Measurements from ENCODE around the gene KIAA0586.

DNA sequence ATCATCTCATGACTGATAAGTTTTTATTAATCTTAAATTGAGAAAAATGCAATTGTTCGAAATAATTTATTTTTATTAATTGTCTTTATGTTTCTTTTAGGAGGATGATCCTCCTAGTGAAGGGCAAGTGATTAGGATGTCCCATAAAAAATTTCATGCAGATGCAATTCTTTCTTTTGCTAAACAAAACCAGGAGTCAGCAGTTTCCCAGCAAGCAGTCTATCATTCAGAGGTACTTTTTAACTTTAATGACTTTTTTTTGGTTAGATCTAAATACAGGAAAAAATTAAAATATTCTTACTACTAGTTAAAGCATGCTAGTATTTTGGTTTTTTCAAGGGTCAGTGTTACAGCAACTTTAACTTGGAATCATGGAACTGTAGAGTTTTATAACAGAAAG, 64.5 kb downstream of the KIAA0586 start:
- TF ChIP-seq POLR2A (IDR thresholded peaks at IDR 0.05; ENCODE audit: borderline replicate concordance, extremely low read depth, insufficient read depth, insufficient read length) (no peak), EZH2 (IDR thresholded peaks at IDR 0.05) (no peak), FOSL1 (IDR thresholded peaks at IDR 0.05; ENCODE audit: low read depth) (no peak), ZNF274 (IDR thresholded peaks at IDR 0.05; ENCODE audit: low read depth, low read length) (no peak), ZBTB33 (IDR thresholded peaks at IDR 0.05; ENCODE audit: extremely low read depth, insufficient replicate concordance, low read length) (no peak), SIN3A (IDR thresholded peaks at IDR 0.05; ENCODE audit: low read depth) (no peak)
- TF ChIP-seq, protein P1, sequence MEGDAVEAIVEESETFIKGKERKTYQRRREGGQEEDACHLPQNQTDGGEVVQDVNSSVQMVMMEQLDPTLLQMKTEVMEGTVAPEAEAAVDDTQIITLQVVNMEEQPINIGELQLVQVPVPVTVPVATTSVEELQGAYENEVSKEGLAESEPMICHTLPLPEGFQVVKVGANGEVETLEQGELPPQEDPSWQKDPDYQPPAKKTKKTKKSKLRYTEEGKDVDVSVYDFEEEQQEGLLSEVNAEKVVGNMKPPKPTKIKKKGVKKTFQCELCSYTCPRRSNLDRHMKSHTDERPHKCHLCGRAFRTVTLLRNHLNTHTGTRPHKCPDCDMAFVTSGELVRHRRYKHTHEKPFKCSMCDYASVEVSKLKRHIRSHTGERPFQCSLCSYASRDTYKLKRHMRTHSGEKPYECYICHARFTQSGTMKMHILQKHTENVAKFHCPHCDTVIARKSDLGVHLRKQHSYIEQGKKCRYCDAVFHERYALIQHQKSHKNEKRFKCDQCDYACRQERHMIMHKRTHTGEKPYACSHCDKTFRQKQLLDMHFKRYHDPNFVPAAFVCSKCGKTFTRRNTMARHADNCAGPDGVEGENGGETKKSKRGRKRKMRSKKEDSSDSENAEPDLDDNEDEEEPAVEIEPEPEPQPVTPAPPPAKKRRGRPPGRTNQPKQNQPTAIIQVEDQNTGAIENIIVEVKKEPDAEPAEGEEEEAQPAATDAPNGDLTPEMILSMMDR (IDR thresholded peaks at IDR 0.05 in 2 of 3, conservative IDR thresholded peaks at IDR 0.05 in 1 of 3; ENCODE audit: borderline replicate concordance in 1 of 3, insufficient read depth in 1 of 3, low read depth in 2 of 3, low read length in 2 of 3): no peak

Measured in HCT116 (cell line).